H1 (cell line): ENCODE results near the gene C19orf25. TPM values are rescaled to one million over a fixed set of nuclear protein-coding genes. Genes with fewer than 3 reads are reported as not detected.

Source experiments
- BACH1 ChIP-seq: IDR thresholded peaks from 2 replicates; pipeline ENCODE4 v1.6.1; 2012; ENCODE audit warnings: low read length, improper control_type of control experiment
- CHD7 ChIP-seq: fragments of 300-600 bp; sonication (generic); IDR thresholded peaks from 2 replicates; pipeline ENCODE4 v1.7.1; 2012; ENCODE audit warnings: low read length, moderate library complexity, mild to moderate bottlenecking, inconsistent platforms; ENCODE audit not compliant: insufficient replicate concordance
- EP300 ChIP-seq, 2 experiments: IDR thresholded peaks; 1 replicate in 1 of 2; 2 replicates in 1 of 2; pipeline ENCODE4 v1.6.1; 2011 to 2012; ENCODE audit warnings: low read depth in 2 of 2, low read length in 2 of 2, mild to moderate bottlenecking in 2 of 2, borderline replicate concordance in 1 of 2, inconsistent platforms in 1 of 2, moderate library complexity in 1 of 2
- EZH2 ChIP-seq: fragments of 200-600 bp; sonication (generic); IDR thresholded peaks from 2 replicates; pipeline ENCODE4 v1.7.1; 2012; ENCODE audit warnings: low read depth, mild to moderate bottlenecking, moderate library complexity, low read length, inconsistent platforms; ENCODE audit not compliant: severe bottlenecking
- RNF2 ChIP-seq: fragments of 200-900, 300-1000 bp; sonication (generic); IDR thresholded peaks from 2 replicates; pipeline ENCODE4 v1.7.1; 2016; ENCODE audit warnings: borderline replicate concordance, low read depth, mild to moderate bottlenecking, antibody characterized with exemption, low read length; ENCODE audit not compliant: poor library complexity, severe bottlenecking; ENCODE audit errors: missing control alignments
- TBP ChIP-seq: IDR thresholded peaks from 2 replicates; pipeline ENCODE4 v1.6.1; 2011; ENCODE audit warnings: low read depth, low read length, improper control_type of control experiment
- YY1 ChIP-seq: IDR thresholded peaks from 2 replicates; pipeline ENCODE4 v1.6.1; 2011; ENCODE audit warnings: low read depth, mild to moderate bottlenecking, low read length
- polyA plus RNA-seq, 7 experiments: library from polyadenylated mRNA; depleted of rRNA in 3 of 7; stranded (reverse) in 5 of 7; unstranded in 2 of 7; fragments of >200 nt in 5 of 7; fragments of 200-250 nt in 2 of 7; gene quantifications; 1 replicate in 5 of 7; 2 replicates in 1 of 7; 4 replicates in 1 of 7; pipeline versions ENCODE4 v1.2.1 to v1.2.3, GENCODE V29; 2011 to 2013; ENCODE audit warnings: missing spikeins in 2 of 7, mixed read lengths in 2 of 7
- total RNA-seq: library from RNA; stranded (reverse); fragmentation: NEBNext Ultra II Directional; extraction: Animal tissue kit (Norgen Biotek cat#: 25700); gene quantifications from 2 replicates; pipeline ENCODE4 v1.2.1, GENCODE V29; 2021
- TF ChIP-seq, protein P1 (sequence below): IDR thresholded peaks from 2 replicates; pipeline ENCODE4 v1.6.1; 2012; ENCODE audit warnings: inconsistent platforms

C19orf25 gene
- total and polyA plus RNA-seq, 2 of the 8 experiments (the other 6 are each of a cell fraction or from before 2014, with no cell fraction given), result 41.3 to 67.4 TPM

GRCh38 chr19:1496714-1497577 is 17.9 kb upstream of the C19orf25 start (continued):
- TF ChIP-seq CHD7 (no peak), BACH1 (no peak), YY1 (no peak), TBP (no peak), EZH2 (no peak), RNF2 (no peak), EP300 (IDR thresholded peaks at IDR 0.05; ENCODE audit: borderline replicate concordance in 1 of 2, low read depth in 2 of 2, low read length in 2 of 2) (no peak)
- TF ChIP-seq, protein P1, sequence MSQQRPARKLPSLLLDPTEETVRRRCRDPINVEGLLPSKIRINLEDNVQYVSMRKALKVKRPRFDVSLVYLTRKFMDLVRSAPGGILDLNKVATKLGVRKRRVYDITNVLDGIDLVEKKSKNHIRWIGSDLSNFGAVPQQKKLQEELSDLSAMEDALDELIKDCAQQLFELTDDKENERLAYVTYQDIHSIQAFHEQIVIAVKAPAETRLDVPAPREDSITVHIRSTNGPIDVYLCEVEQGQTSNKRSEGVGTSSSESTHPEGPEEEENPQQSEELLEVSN, result no peak
